Activated CD8-positive, alpha-beta memory T cell treated with anti-CD3 and anti-CD28 coated beads for 4 hours (primary cell): ENCODE data around the gene SH3GL3.

Experiments used
- DNase-seq, 2 donors: peaks; one replicate each; pipeline ENCODE4 v3.0.0-alpha.2; 2020; ENCODE audit warnings: low read depth in 2 of 2

SH3GL3 gene, protein sequence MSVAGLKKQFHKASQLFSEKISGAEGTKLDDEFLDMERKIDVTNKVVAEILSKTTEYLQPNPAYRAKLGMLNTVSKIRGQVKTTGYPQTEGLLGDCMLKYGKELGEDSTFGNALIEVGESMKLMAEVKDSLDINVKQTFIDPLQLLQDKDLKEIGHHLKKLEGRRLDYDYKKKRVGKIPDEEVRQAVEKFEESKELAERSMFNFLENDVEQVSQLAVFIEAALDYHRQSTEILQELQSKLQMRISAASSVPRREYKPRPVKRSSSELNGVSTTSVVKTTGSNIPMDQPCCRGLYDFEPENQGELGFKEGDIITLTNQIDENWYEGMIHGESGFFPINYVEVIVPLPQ

DNA sequence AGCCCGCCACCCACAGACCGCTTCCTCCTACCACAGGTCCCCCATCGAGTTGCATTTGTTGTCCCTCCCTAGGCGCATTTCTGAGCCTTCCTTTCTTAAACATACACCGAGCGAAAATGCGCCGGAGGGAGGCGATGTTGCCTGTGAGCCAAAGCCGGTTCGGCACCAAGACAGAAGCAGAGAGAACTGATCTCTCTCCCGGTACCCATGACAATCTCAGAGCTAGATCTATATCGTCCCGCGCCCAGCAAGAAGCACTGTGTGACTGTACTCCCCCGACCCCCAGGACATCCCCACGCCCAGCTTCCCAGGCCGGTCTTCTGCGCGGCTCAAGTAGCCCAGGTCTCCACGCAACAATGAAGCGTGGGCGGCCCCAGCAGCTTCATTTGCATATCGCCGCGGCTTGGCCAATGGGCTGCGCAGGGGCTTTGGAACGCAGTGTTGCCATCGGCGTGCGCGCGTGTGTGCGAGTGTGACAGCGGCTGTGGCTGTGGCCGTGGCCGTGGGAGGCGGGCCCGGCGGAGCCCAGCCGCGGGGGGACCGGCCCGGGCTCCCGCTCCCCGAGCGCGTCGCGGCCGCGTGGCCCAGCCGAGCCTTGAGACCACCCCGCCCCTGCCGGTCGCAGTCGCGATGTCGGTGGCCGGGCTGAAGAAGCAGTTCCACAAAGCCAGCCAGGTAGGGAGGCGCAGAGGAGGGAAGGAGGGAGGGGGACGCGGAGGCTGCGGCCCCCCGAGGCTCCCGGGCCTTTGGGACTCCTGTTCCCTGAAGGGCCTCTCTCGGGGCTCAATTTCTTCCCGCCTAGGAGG, at the start of gene SH3GL3:
SH3GL3 (plus strand) TSS at position 438 of the 806 bp plus-strand sequence; CDS start at position 631, 193 bp downstream.
- no peak for DNase-seq

DNA sequence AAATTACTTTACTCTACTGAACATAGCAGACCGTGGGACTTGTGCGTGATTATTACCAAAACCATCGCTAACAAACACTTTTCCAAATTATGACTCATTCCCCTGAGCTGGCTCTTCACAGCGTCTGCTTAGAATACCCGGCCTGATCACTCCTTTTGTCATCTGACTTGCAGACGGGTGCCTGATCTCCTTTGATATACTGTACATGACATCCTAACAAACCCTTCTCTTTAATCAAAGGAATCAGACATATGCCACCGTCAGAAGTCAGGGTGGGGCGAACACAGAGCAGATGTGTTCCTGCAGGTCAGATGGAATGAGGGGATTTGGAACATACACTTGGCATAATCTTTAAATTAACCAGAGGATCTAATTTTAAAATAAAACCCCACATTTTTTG, 48.5 kb upstream of the SH3GL3 start:
- no peak for DNase-seq

DNA sequence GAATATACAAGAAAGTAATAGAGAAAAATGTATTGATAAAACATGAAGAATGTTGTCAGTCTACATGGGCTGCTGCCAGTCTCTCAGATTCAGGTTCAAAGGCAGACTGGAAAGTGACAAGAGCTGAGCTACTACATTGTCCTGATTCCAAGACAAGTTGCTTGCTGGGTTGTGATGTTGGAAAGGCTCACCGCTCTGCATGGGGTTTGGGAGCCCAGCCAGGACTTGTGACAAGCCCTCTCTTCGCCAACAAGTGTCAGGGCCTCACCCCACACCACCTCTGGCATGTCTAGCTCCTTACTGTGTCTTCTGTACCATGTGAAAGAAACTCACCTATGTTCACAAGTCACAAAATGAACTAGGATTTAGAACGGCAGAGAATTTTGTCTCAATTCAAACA, 43.0 kb upstream of the SH3GL3 start:
- no peak for DNase-seq

DNA sequence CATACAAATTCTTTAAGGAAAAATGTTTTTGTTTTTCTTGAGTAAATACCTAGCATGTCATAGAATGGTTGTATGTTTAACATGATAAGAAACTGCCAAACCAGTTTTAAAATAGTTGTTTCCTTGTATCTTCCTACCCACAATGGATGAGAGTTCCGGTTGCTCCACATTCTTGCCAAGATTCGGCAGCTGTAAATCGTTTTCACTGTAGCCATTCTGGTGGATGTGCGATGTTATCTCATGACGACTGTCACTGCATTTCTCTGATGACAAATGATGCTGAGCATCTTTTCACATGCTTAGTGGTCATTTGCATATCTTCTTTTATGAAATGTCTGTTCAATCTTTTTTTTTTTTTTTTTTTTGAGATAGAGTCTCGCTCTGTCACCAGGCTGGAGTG, 36.6 kb upstream of the SH3GL3 start:
- no peak for DNase-seq

DNA sequence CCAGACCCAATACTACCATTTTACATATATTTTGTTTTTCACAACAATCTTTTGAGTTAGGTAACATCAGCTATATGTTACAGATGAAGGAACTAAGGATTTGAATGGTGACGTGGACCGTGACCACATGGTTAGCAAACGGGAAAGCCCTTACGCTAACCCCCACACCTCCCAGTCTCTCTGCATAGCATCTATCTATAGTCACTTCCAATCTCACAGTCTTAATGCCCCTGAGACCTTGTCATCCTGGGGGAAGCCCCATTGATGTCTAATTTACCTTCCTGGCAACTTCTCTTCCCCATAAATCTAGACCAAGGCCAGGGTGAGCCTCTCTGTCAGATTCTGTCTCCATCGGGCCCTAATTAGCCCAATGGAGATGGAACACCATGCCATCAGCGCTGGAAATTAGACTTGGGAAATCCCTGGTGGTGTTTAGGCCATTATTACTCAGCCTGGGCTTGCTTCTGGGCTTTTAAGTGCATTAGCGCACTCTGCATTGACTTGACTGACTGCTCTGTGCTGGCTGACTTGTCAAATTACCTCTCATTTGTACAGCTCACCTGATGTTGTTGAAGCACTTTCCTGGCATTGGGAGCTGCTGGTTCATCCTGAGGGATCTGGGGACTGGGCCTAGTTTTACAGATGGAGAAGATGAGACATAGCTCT, 34.0 kb upstream of the SH3GL3 start:
- DNase-seq = no peak

DNA sequence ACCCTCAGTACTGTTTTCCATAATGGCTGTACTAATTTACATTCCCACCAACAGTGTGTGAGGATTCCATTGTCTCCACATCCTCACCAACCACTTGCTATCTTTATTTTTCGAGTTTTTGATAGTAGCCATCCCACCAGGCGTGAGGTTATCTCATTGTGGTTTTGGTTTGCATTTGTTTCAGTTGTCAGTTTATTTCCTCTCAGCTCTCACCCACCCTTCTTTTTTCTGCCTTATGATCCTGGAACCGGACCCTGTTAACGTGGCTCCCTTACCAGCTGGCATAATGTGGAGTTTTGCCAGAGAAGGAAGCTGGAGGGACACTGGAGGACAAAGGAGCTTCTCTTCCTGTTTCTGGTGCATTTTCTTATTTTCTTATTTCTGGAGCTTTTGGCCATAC, 25.1 kb upstream of the SH3GL3 start:
- no peak for DNase-seq

DNA sequence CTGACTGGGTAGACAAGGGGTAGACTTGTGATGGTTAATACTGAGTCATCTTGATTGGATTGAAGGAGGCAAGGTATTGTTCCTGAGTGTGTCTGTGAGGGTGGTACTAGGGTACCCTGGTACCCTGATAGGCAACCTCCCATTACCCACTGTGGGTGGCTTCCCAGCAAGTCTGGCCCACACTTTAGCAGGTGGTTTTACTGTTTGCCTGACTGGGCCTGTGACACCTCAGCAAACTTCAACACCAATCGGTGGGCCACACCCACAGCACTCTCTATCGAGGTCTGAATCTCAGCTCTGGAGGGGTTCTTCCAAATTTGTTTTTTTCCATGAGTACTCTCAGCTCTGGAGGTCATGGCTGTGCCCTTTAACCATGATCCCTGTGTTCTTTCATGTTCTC, 24.6 kb upstream of the SH3GL3 start:
- DNase-seq = no peak

DNA sequence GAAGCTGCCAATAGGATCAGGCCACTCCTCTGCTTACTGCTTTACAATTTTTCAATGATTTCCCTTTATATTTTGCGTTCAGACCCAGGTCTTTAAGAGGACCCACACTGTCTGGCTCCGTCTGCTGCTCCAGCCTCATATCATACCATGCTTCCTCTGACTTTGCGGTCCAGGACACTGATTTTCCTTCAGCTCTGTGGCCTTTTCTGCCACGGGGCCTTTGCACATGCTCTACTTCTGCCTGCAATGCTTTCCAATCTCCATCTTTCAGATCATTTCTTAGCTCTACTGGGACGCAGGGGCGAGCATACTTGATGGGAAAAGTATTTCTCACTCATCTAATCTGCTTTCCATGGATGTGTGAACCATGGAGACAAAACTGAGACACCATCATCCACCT, 23.0 kb upstream of the SH3GL3 start:
- DNase-seq = no peak

DNA sequence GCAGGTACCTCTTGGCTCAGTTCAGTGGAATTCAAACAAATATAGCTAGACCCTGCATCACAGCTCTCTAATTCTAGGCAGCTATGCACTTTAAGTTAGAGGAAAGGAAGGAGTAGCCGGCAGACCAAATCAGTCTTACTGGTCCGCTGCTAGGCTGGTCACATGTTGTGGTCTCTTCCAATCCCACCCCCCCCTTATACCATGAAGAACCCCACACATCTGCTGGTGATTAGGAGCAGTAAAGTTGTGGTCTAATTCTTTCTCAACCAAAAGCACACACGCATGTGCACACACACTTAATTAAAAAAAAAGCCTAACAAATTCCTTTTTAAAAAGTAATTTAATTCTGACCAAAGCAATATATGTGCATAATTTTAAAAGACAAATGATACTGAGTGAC, 16.7 kb upstream of the SH3GL3 start:
- no peak for DNase-seq

DNA sequence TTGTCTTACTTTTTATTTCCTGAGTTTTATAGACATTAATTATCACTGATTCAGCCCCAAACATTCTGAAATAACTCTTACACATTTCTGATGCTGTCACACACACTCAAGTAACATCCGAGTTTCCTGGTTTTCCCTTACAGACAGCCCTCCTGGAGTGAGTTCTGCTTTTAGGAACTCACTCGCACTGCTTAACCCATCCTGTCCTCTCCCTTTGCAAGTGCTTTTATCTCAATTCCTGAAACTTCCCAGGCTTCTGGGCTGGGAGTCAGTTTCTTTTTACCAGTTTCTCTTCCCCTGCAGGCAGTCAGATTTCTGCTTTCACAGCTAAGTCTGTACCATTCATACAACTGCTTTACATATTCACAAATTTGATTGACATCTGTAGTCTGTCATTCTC, 15.6 kb upstream of the SH3GL3 start:
- no peak for DNase-seq

DNA sequence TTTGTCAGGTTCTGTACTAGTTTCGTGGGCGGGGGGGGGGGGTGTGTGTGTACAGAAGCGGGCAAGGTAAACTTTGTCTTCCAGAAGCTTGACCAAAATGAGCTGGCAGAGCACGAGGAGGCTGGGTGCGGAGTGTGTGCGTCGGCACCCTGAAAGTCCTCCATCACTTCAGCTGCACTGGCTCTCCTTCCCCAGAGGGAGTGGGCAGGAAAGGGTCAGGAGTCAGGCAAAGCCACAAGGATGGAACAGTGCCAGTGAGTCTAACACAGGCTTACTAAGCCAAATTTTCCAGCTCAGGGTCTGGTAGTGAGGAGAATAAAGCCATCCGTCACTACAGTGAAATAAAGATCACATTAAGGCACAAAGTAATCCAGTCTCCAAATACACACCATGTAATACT, 11.9 kb upstream of the SH3GL3 start:
- no peak for DNase-seq

DNA sequence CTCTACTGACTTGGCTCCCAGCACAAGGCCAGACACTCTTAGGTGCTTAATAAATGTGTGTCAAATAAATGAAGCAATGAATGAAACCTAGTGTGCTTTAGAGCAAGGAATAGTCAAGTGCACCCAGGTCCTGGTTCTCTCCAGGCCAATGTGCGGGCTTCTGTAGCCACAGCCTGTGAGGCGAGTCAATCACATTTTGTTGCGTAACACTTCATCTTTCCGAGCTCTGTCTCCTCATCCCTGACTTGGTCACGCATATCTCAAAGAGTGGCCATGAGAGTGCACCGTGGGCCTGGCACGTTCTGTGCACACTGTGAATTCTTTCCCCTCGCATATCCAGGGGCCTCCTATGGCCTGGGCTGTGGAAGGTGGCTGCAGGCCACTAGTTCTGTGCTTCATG, 11.4 kb upstream of the SH3GL3 start:
- no peak for DNase-seq

DNA sequence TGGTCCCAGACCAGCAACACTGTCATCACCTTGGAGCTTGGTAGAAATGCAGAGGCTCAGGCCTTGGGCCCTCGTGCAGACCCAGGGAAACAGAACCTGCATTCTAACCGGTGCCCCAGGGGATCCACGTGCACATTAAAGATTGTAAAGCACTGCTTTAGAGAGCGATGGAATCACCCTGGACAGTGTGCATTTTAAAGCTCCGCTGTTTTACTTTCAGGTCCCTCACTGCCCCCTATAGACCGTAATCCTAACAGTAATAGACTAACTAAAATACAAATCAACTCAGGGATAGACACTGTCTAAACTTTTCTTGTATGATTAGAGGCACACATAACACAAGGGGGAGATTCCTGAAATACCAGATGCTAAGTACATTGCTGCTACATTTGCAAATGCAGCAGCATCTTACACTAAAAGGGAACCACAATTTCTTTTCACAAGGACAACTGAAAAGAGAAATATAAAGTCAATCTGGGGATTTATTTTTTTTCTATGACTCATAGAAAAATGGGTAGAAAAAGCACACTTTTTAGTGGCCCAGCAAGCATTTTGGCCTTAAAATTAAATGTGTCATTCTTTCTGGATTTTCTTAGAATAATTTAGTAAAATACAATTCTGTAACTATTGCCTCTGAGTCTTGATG, 10.5 kb upstream of the SH3GL3 start:
- no peak for DNase-seq

DNA sequence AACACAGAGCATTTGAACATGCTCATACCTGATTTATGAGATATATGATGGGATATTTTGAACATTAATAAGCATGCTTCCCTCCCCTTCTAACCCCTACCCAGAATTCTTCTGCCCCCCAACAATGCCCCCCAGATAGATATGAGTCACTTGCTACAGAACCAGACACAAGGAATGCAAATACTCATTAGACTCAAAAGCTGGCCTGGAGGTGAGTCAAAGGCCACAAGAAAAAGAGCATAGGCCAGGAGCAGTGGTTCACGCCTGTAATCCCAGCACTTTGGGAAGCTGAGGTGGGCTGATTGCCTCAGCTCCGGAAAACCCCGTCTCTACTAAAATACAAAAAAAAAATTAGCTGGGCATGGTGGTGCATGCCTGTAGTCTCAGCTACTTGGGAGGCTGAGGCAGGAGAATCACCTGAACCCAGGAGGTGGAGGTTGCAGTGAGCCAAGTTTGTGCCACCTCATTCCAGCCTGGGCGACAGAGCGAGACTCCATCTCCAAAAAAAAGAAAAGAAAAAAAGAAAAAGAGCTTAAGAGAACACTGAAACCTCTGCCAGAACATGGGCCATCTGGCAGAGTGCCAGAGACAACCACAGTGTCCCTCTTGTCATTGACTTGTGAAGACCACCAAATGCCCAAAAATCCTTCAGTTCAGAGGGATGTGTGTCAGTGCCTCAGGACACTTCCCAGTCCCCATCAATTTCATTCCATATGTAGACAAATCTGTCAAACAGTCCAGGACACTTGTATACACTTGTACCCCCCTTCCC, 3.9 kb upstream of the SH3GL3 start:
- DNase-seq = no peak

DNA sequence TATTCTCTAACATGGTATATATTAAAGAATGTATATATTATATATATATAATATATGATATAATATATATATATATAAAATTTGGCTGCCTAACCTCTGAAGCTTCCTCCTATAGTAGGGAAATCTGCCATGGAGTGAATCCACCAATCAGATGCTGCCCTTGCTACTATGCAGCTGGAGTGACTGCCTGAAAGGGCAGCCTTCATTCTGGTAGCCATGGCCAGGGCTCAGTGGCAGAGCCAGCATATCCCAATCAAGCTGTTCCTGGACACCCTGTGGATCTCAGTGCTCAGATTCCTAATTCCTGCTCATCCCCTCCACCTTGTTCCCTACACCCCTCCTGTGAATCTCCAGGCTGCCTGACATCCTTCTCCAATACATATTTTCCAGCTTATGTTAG, 2.2 kb upstream of the SH3GL3 start:
- no peak for DNase-seq

DNA sequence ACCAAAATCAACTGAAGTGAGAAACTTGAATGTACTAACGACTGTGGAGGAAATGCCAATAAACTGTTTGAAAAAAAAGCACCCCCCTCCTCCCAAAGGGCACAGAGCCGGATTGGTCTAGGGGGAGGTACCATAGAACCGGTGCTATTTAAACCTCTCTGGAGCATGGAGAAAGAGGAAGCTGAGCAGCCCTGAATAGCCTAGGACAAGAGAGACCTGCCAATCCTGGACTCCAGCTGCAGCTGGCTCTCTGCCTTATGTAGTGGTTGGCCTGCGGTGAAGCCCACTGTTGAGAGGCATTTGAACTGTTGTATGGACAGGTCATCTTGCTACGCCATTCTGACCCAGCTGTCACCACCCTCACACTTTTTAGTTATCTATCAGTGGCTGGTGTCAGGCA, 1.5 kb upstream of the SH3GL3 start:
- DNase-seq = no peak

DNA sequence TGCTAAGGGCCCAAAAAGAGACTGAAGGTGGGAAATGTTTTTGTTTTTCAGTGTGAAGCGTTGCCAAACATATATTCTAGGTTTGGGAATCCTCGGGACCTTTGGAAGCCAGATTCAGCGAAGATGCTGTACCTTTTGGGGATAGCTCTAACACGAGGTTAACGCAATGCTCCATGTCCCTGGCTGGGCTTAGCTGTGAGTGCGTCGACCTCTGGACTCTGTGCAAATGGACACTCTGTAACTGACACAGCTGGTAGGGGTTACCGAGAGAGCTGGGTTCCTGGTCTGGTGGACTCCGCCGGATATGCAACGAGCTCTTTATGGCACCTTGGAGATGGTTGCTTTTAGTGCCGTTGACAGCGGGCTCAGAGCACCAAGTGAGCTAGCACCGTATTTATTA, 724 bp upstream of the SH3GL3 start:
- no peak for DNase-seq

DNA sequence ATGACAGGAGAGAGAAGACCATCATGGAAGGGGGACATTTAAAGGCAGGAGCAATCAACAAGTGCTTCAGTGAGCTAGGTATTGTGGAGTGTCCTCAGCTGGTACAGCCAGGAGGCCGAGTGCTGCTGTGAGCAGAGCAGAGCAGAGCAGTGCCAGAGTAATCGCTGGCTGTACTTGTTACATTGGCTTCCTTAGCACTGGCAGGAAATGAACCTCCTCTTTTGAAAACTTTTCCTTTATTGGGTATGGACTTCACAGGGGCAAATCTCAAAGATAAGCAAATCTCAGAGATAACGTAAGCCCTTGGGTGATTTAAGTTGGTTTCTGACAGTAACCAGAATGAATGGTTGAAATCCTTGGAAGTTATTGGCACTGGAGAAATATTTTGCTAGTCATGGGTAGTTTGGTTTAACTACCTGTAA, 2.1 kb downstream of the SH3GL3 start:
- no peak for DNase-seq

DNA sequence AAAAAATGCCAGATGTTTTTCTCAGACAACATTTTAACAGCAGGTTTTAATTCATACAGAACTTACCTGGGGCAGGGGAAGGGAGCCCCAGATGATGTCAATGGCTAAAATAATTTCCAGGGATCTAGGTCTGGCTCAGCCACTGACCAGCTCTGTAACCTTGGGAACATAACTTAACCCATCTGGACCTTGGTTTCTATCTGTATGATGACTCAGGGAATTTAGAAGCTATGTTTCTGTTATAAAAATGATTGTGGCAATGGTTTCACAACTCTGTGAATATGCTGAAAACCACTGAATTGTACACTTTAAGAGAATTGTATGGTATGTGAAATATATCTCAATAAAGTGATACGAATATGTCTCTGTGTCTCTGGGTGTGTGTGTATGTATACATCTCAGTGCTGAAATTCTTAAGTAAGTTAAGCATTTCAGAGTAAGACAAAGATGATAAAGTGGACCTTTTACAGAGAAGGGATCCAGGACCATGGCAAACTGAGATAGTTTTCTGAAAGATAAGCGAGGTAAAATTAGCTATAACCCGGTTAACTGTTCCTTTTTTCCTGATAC, 2.9 kb downstream of the SH3GL3 start:
- DNase-seq = no peak

DNA sequence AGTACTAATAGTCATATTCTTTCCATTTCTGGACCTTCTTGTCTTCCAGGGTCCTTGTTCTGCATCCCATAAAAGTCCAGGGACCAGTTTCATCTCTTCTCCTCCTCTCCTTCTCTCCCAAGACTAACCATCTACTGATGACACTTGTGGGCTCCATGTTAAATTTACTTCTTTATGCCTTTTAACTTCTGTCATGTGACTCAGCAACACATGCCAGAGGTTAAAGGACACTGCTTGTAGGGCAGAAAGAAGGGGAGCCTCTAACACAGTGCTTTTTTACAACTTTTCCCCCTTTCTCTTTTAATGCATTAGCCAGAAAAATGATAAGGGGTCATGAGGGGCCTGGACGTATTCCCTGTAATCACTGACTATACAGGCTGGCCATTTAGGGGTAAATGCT, 10.0 kb downstream of the SH3GL3 start:
- DNase-seq = no peak

DNA sequence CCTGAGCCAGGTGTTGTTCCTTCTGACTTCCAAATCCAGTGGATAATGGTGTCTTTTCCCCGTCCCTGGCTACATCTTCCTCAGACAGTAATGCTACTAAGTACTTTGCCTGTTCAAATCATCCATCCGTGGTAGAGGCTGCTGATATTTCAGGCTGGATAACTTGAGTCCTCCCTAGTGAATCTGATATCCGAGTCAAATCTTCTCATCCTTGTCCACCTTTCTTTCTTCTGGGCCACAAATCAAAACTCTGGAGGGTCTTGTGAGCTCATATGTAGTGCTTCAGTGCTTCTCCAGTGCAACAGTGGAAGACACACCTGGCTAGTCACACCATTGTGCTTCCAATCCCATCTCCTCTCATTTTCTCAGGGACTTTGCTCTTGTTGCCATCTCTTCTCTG, 11.2 kb downstream of the SH3GL3 start:
- DNase-seq = no peak
